MV-4-11 (cell line): ENCODE results near the gene PDCD7.
"Not testable (repeated sequence)": the region's sequence is repeated elsewhere in the genome, so short reads cannot be mapped to it uniquely, and the experiment has no call there.

ENCODE experiments used
- DNase-seq: peaks from one replicate; lab custom pipeline; 2025; lab: John Stamatoyannopoulos, UW

PDCD7 gene

DNA sequence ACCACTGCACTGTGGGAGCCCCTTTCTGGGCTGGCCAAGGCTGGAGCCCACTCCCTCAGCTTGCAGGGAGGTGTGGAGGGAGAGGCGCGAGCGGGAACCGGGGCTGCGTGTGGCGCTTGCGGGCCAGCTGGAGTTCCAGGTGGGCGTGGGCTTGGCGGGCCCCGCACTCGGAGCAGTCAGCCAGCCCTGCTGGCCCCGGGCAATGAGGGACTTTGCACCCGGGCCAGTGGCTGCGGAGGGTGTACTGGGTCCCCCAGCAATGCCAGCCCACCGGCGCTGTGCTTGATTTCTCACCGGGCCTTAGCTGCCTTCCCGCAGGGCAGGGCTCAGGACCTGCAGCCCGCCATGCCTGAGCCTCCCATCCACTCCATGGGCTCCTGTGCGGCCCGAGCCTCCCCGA lies 58.7 kb downstream of the PDCD7 start:
- DNase-seq: not testable (repeated sequence)

DNA sequence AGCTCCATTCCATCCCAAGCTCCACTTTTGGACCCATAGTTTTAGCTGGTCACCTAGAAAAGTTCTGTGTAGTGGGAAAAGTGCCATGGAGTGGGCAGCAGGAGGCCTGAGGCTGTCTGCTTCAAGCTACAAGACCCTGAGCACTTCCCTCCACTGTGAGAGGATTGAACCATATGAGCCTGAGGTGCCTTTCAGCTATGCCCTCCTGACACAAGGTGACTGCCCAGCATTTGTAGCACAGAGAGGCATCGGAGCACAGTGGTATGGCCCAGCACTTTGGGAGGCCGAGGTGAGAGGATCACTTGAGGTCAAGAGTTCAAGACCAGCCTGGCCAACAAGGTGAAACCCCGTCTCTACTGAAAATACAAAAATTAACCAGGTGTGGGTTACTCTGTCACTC lies 61.0 kb downstream of the PDCD7 start:
- no peak for DNase-seq

DNA sequence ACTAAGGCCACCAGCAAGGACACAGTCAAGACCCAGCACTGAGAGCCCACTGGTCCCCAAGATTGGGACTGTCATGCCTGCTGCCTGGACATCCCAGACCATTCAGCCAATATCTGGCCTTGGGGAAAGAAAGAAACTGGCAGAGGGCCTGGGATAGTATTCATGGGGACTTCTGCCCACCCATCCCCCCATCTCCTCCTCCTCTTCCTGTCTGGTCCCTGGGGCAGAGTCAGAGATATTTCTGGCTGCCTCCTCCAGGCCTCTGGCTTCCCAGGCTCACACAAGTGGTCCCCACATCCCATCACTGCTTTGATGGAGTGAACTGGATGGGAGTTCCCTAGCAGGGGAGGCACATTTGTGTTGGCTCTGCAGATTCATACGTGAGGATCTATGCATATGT lies 61.6 kb downstream of the PDCD7 start:
- no peak for DNase-seq

DNA sequence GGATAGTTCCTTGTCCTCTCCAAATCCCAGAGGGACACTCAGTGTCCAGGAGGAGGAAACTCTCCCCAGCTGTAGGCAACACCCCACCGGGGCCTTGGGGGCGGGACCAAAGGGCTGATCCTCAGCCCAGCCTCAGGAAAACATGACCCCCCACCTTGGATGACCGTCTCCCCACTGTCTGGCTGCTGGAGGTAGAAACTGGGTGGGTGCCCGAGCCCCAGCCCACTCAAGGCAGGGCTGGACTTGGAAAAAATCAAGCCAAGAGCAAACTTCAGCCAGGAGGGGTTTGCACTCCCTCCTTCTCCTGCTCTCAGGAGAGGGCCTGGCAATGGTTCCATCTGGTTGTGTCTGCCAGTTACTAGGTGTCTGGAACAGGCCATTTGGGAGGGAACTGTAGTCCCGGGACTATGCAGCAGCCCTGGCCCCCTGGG lies 62.2 kb downstream of the PDCD7 start:
- DNase-seq: no peak

DNA sequence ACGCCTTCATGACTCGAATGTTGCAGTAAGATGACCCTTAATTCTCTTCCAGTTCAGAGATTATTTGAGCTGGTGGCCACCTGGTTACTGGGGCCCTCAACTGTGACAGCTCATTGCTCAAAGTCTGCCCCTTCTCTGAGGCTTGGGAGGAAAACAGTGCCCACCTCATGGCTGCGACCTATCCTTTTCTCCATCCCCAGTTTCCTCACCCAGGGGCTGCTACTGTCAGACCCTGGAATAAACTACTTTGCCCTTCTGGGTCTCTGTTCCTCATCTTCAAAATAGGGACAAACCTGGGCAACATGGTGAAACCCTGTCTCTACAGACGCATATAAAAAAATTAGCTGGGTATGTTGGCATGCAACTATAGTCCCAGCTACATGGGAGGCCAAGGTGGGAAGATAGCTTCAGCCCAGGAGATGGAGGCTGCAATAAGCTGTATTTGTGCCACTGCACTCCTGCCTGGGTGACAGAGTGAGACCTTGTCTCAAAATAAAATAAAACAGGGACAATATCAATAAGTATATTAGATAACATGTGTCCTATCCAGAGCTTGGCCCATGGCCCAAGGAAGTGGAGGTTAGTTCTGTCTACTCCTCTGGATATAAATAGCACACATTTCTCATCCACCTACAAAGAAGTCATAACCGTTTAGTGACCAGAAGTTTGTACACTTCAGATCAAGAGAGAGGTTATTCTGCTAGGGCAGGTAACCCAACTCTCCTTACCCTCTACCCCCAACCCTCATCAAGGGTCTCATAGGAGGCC lies 63.6 kb downstream of the PDCD7 start:
- no peak for DNase-seq

DNA sequence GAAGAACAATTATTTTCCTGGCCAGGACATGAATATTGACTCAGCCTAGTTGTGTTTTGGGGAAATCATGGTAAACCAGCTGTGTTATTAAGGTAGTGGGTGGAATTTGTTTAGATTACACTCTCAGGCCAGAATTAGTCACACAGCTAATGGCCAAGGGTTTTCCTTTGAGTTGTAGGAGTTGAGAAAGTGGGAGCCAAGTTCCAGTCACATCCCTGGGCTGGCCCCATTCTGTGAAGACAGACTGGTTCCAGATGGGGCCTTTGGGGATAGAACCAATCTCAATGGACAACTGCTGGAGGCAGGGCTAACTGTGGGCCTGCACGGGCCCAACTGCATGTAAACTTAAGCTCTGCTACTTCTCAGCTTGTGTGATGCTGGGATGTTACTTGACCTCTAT lies 64.4 kb downstream of the PDCD7 start:
- DNase-seq: no peak

DNA sequence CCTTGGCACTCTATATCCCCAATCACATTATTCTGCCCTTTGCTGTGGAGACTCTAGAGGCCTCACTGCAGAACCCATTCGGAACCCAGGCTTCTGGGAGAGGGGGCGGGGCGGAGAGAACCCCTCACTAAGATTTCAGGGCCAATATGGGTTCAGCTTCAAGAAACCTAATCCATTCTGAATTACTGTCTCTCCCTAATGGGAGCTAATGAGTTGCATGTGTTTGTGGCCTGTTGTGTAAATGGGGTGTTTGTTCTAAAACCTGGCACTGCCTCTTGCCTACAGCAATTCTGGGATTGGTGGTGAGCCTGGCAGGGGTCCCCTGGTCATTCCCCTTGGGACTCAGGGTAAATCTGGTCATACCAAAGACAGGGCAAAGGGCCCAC lies 65.2 kb downstream of the PDCD7 start:
- no peak for DNase-seq

DNA sequence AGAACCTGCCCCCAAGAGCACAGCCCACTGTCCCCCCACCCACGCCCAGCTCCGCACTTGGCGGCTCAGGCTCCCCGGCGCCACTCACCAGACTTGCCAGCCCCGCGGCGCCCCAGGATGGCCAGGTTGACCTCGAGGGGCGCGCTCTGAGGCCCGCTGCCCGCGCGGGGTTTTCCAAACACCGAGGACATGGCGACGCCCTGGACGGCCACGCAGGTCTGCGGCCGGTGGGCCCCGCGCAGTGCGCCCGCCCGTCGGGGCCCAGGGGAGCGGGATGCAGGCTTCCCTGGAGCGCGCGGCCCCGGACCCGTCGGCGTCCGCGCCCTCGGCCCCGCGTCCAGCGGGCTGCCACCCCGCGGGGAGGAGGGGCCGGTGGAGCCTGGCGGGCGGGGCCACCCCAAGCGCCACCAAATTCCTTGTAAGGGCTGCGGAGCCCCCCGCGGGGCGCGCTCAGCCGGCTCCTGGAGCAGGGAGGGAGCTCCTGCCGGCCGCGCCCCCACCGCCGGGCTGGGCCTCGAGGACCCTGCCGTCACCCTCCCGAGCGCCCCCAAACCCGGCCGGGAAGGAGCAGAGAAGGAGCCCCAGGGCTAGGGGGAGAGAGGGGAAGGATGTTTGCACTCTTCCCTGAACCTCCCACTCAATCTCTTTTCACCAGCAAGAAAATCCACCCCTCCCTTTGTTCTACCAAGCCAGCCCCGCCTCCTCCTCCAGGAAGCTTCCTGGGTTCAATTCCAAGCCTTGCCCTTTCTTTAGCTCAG lies 65.8 kb downstream of the PDCD7 start, which contains the start of gene RASL12:
Gene RASL12 (minus strand): TSS at position 347 of the 758 bp plus-strand sequence. CDS start 156 bp downstream, at position 191.
- DNase-seq: no peak
